ENCODE results near the gene DCAF12. TPM values are rescaled to one million over a fixed set of nuclear protein-coding genes. Genes with fewer than 3 reads are reported as not detected.

DCAF12 gene
- total RNA-seq, 2 experiments from 2014 or later: 5.4 to 5.9 TPM

GRCh38 chr9:34065541-34065940, 61.0 kb downstream of the DCAF12 start:
- Mint-ChIP-seq H3K27me3 (no peaks in the 10 kb centered on the region), H3K27ac (no peak overlapping the region), H3K9me3 (no peaks in the 10 kb centered on the region), H3K4me3 (no peak overlapping the region), H3K4me1 (ENCODE audit: low read depth) (no peaks in the 10 kb centered on the region), H3K36me3 (ENCODE audit: low read depth) (no peaks in the 10 kb centered on the region)
- no peak for TF ChIP-seq CTCF (IDR thresholded peaks at IDR 0.05)
- Histone ChIP-seq H3K9me3 (ENCODE audit: control insufficient read depth in 1 of 2, insufficient read depth in 1 of 2, low read length in 2 of 2) (no peaks in the 10 kb centered on the region), H3K27ac (ENCODE audit: low read depth in 1 of 2, low read length in 2 of 2) (no peak overlapping the region), H3K4me3 (ENCODE audit: low read length) (no peak overlapping the region), H3K4me1 (ENCODE audit: insufficient read depth, low read length) (peaks cover 3% of the 10 kb centered on the region), H3K36me3 (ENCODE audit: insufficient read depth, low read length) (no peaks in the 10 kb centered on the region), H3K27me3 (ENCODE audit: control insufficient read depth in 1 of 2, insufficient read depth in 2 of 2, low read length in 2 of 2) (no peaks in the 10 kb centered on the region)
- POLR2A ChIA-PET: no interaction called here
- intact Hi-C loops (cut with DNase I, micrococcal nuclease): no loop called here
- ATAC-seq (ENCODE audit: poor library complexity) (no peak), DNase-seq (no peak)
- CTCF ChIA-PET: interaction anchor here (0.6 kb wide), 1 partner anchor 38 kb away, joined by 3 read pairs; no protein-coding TSS in a partner anchor

- Histone ChIP-seq H3K9me3 (ENCODE audit: control insufficient read depth in 1 of 2, insufficient read depth in 1 of 2, low read length in 2 of 2) (no peaks in the 10 kb centered on the region), H3K36me3 (ENCODE audit: insufficient read depth, low read length) (no peaks in the 10 kb centered on the region), H3K27me3 (ENCODE audit: control insufficient read depth in 1 of 2, insufficient read depth in 2 of 2, low read length in 2 of 2) (no peaks in the 10 kb centered on the region), H3K4me3 (ENCODE audit: low read length) (no peak overlapping the region), H3K27ac (ENCODE audit: low read depth in 1 of 2, low read length in 2 of 2) (no peak overlapping the region), H3K4me1 (ENCODE audit: insufficient read depth, low read length) (no peaks in the 10 kb centered on the region)
- ChIA-PET POLR2A (no interaction called here), CTCF (no interaction called here)
- Mint-ChIP-seq H3K36me3 (ENCODE audit: low read depth) (no peaks in the 10 kb centered on the region), H3K27me3 (no peaks in the 10 kb centered on the region), H3K4me3 (no peak overlapping the region), H3K9me3 (no peaks in the 10 kb centered on the region), H3K27ac (no peak overlapping the region), H3K4me1 (ENCODE audit: low read depth) (no peaks in the 10 kb centered on the region)
- intact Hi-C loops (cut with DNase I, micrococcal nuclease): loop anchor here in 1 of 2 experiments (10.0 kb wide), 1 partner anchor 575 kb away; the partner anchor contains the start of gene SIGMAR1
- DNase-seq (no peak), ATAC-seq (ENCODE audit: poor library complexity) (no peak)
- no peak for TF ChIP-seq CTCF (IDR thresholded peaks at IDR 0.05)
Observed at GRCh38 chr9:34059954-34060353, 66.5 kb downstream of the DCAF12 start.

GRCh38 chr9:34059281-34059680, 67.2 kb downstream of the DCAF12 start:
- no peaks in the 10 kb centered on the region for H3K27me3 ChIP-seq (ENCODE audit: control insufficient read depth in 1 of 2, insufficient read depth in 2 of 2, low read length in 2 of 2)
- H3K9me3 Mint-ChIP-seq: no peaks in the 10 kb centered on the region
- ATAC-seq (ENCODE audit: poor library complexity) (no peak), DNase-seq (no peak)
- no peaks in the 10 kb centered on the region for H3K4me1 ChIP-seq (ENCODE audit: insufficient read depth, low read length)
- H3K4me3 Mint-ChIP-seq: no peak overlapping the region
- no peak overlapping the region for H3K27ac Mint-ChIP-seq
- no peaks in the 10 kb centered on the region for H3K27me3 Mint-ChIP-seq
- TF ChIP-seq CTCF (IDR thresholded peaks at IDR 0.05): no peak
- POLR2A ChIA-PET: no interaction called here
- no peak overlapping the region for H3K4me3 ChIP-seq (ENCODE audit: low read length)
- H3K27ac ChIP-seq (ENCODE audit: low read depth in 1 of 2, low read length in 2 of 2): no peak overlapping the region
- H3K36me3 Mint-ChIP-seq (ENCODE audit: low read depth): no peaks in the 10 kb centered on the region
- CTCF ChIA-PET: no interaction called here
- intact Hi-C loops (cut with DNase I, micrococcal nuclease): loop anchor here in 1 of 2 experiments (10.0 kb wide), 1 partner anchor 576 kb away; the partner anchor contains the start of gene SIGMAR1
- H3K9me3 ChIP-seq (ENCODE audit: control insufficient read depth in 1 of 2, insufficient read depth in 1 of 2, low read length in 2 of 2): no peaks in the 10 kb centered on the region
- no peaks in the 10 kb centered on the region for H3K36me3 ChIP-seq (ENCODE audit: insufficient read depth, low read length)
- H3K4me1 Mint-ChIP-seq (ENCODE audit: low read depth): no peaks in the 10 kb centered on the region

All from CD4-positive, alpha-beta T cell (primary cell).